Measurements from ENCODE around the gene SRD5A1.
"Not testable (repeated sequence)": the region's sequence is repeated elsewhere in the genome, so short reads cannot be mapped to it uniquely, and the experiment has no call there.

GRCh38 chr5:6668717-6669116 is 35.5 kb downstream of the SRD5A1 start:
- not testable (repeated sequence) for TF ChIP-seq CTCF (IDR thresholded peaks at IDR 0.05); ZFX (IDR thresholded peaks at IDR 0.05; ENCODE audit: borderline replicate concordance)
